ENCODE measurements around the gene TXNRD1. TPM values are rescaled to one million over a fixed set of nuclear protein-coding genes. Genes with fewer than 3 reads are reported as not detected.

The TXNRD1 gene
- total RNA-seq, 4 donors from 2014 or later, result 76.0 to 141 (median 97.8) TPM

DNA sequence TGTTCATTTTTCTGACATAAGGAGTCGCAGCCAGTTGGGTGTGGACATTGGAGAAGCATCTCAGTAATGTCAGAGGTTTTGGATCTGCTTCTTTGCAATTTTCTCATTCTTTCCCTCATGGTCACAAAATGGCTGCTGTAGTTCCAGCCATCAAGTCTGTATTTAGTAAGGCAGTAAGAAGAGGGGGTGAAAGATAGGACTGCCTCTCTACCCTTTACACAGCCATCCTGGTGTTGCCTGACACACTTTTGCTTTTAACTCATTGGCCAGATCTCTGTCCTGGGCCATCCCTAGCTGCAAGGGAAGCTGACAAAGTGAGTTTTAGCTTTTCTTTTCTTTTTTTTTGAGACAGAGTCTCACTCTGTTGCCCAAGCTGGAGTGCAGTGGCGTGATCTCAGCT lies 154.1 kb downstream of the TXNRD1 start:
- Histone ChIP-seq H3K4me1 (no peaks in the 10 kb centered on the region), H3K36me3 (no peaks in the 10 kb centered on the region), H3K9me3 (peaks cover 0 to 6% of the 10 kb centered on the region in 2 donors), H3K4me3 (no peak overlapping the region), H3K27ac (no peak overlapping the region), H3K27me3 (no peaks in the 10 kb centered on the region)
- intact Hi-C loops (cut with DNase I; ENCODE audit: low total_unique reads), result loop anchor here (10.0 kb wide), 1 partner anchor 685 kb away; no protein-coding TSS in a partner anchor
- DNase-seq, result no peak
- TF ChIP-seq, protein P1, sequence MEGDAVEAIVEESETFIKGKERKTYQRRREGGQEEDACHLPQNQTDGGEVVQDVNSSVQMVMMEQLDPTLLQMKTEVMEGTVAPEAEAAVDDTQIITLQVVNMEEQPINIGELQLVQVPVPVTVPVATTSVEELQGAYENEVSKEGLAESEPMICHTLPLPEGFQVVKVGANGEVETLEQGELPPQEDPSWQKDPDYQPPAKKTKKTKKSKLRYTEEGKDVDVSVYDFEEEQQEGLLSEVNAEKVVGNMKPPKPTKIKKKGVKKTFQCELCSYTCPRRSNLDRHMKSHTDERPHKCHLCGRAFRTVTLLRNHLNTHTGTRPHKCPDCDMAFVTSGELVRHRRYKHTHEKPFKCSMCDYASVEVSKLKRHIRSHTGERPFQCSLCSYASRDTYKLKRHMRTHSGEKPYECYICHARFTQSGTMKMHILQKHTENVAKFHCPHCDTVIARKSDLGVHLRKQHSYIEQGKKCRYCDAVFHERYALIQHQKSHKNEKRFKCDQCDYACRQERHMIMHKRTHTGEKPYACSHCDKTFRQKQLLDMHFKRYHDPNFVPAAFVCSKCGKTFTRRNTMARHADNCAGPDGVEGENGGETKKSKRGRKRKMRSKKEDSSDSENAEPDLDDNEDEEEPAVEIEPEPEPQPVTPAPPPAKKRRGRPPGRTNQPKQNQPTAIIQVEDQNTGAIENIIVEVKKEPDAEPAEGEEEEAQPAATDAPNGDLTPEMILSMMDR (IDR thresholded peaks at IDR 0.05), result no peak
- TF ChIP-seq POLR2A (IDR thresholded peaks at IDR 0.05), result no peak

DNA sequence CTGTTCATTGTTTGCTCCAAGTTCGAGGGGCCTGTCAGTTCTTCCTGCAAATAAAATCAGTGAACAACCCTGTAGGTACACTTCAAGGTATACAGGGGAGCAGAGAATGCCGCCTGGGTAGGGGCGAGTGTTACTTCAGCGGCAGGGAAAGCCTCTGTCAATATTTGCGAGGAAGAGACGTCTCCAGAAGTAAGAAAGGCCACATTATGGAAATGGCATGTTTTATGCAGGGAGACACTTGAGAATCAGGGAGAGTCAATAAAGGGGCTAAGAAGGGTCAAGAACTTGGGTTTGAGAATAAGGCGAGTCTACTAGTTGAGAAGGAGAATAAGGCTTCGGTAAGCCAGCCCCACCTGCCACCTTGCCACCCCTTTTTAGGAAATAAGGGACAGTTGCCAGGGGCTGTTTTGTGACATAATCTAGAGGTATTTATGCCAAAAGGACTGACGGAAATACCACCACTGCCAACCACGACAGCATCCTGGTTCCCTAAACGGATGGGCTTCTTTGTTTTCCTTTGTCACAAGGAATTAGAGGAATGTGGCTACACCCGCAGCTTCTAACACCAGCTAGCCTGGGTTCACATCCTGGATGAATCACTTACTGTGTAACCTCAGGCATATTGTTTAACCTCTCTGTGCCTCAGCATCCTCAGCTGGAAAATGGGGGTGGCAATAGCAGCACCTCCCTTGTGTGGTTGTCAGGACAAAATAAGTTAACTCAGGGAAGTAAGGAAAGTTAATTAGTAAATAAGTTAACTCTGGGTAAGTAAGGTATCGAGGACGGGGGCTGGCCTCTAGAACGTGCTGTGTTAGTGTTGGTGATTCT lies 155.7 kb downstream of the TXNRD1 start:
- H3K4me1 ChIP-seq, result no peaks in the 10 kb centered on the region
- H3K36me3 ChIP-seq, result no peaks in the 10 kb centered on the region
- no peak for DNase-seq
- intact Hi-C loops (cut with DNase I; ENCODE audit: low total_unique reads), result loop anchor here (10.0 kb wide), 1 partner anchor 684 kb away; no protein-coding TSS in a partner anchor
- peaks cover 0 to 6% of the 10 kb centered on the region in 2 donors for H3K9me3 ChIP-seq
- TF ChIP-seq POLR2A (IDR thresholded peaks at IDR 0.05), result no peak
- TF ChIP-seq, protein P1 (IDR thresholded peaks at IDR 0.05), result no peak
- H3K27me3 ChIP-seq, result no peaks in the 10 kb centered on the region
- H3K4me3 ChIP-seq, result no peak overlapping the region
- H3K27ac ChIP-seq, result no peak overlapping the region

DNA sequence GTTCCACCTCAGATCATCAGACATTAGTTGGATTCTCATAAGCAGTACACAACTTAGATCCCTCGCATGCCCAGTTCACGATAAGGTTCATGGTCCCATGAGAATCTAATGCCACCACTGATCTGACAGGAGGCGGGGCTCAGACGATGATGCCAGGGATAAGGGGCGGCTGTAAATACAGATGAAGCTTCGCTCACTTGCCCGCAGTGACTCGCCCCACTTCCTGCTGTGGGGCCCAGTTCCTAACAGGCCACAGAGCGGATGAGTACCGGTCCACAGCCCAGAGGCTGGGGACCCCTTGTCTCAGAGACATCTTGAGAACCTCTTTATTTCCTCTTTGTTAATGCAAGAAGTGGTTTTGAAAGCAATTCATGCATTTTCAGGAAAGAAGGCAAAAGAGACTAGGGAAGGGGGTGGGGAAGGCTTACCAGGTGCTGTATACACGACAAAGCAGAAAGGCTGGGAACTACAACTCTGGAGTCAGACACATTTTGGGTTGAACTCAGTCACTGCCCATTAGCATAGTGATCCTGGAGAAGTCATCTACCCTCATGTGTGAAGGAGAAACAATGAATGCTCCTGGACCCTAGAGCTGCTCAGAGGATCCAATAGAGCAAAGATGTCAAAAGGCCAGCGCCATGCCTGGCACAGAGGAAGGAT lies 156.6 kb downstream of the TXNRD1 start:
- intact Hi-C loops (cut with DNase I; ENCODE audit: low total_unique reads), result loop anchor here (10.0 kb wide), 1 partner anchor 683 kb away; no protein-coding TSS in a partner anchor
- Histone ChIP-seq H3K9me3 (peaks cover 0 to 6% of the 10 kb centered on the region in 2 donors), H3K4me1 (no peaks in the 10 kb centered on the region), H3K27ac (no peak overlapping the region), H3K36me3 (no peaks in the 10 kb centered on the region), H3K4me3 (no peak overlapping the region), H3K27me3 (no peaks in the 10 kb centered on the region)
- no peak for DNase-seq
- TF ChIP-seq, protein P1 (IDR thresholded peaks at IDR 0.05), result no peak
- no peak for TF ChIP-seq POLR2A (IDR thresholded peaks at IDR 0.05)

DNA sequence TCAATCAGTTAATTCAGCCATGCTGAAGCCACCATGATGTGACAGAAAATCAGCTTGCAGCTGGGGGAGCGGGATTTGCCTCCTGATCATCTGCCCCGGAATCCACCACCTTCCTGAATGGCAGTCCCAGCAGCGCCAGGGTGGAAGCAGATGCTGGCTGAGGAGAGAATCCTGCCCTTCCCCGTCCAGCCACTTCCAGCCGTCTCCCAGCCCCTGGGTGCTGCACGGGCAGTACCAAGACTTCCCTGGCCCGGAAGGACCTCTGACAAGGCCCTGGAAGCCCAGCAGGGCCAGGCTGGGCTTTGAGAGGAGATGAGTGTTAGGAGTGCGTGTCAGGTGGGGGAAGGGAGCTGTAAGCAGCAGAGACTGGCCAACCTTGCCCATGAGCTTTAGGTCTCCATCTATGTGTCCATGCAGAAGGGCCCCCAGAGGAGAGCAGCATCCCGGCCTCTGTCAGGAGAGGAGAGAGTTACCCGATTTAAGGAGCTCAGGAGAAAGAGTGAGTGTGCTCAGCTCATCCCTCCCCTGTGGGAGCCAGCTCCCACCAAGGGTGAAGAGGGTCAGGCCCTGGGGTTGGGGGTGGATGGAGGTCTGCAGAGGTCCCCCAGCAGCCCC lies 157.2 kb downstream of the TXNRD1 start:
- intact Hi-C loops (cut with DNase I; ENCODE audit: low total_unique reads), result loop anchor here (10.0 kb wide), 1 partner anchor 682 kb away; no protein-coding TSS in a partner anchor
- H3K36me3 ChIP-seq, result no peaks in the 10 kb centered on the region
- no peaks in the 10 kb centered on the region for H3K4me1 ChIP-seq
- no peak overlapping the region for H3K4me3 ChIP-seq
- no peak for DNase-seq
- H3K9me3 ChIP-seq, result peaks cover 0 to 6% of the 10 kb centered on the region in 2 donors
- H3K27ac ChIP-seq, result no peak overlapping the region
- H3K27me3 ChIP-seq, result no peaks in the 10 kb centered on the region
- TF ChIP-seq, protein P1 (IDR thresholded peaks at IDR 0.05), result no peak
- no peak for TF ChIP-seq POLR2A (IDR thresholded peaks at IDR 0.05)

All from uterus (tissue), 4 donors.